CD4-positive, alpha-beta memory T cell (primary cell): ENCODE measurements around the gene ARAP2. TPM values are rescaled to one million over a fixed set of nuclear protein-coding genes. Genes with fewer than 3 reads are reported as not detected.

Experiments
- CTCF ChIA-PET: fragments of 350-600 bp; sonication (Branson Sonifier 250); formaldehyde crosslinking; loops from one replicate; lab custom pipeline; 2021; ENCODE audit warnings: inconsistent platforms; ENCODE audit not compliant: partially characterized antibody; lab: Charles Lee
- POLR2A ChIA-PET: fragments of 350-600 bp; sonication (Branson Sonifier 250); formaldehyde crosslinking; loops from one replicate; lab custom pipeline; 2021; ENCODE audit not compliant: partially characterized antibody; lab: Charles Lee
- DNase-seq, 5 donors: peaks; one replicate each; pipeline versions ENCODE4 v3.0.0 to v3.0.0-alpha.2; 2020 to 2022; ENCODE audit warnings: mixed read lengths in 1 of 5
- H3K27ac ChIP-seq: one replicate; pipeline ENCODE4 v1.7.0; 2013; ENCODE audit warnings: low read depth, low read length
- H3K27me3 ChIP-seq: 2 replicates; pipeline ENCODE4 v1.7.0; 2013; ENCODE audit warnings: mild to moderate bottlenecking, low read length, moderate library complexity; ENCODE audit not compliant: insufficient read depth
- H3K36me3 ChIP-seq: 2 replicates; pipeline ENCODE4 v1.7.0; 2013; ENCODE audit warnings: mild to moderate bottlenecking, low read length, moderate library complexity; ENCODE audit not compliant: insufficient read depth
- H3K4me1 ChIP-seq: 2 replicates; pipeline ENCODE4 v1.7.0; 2013; ENCODE audit warnings: mild to moderate bottlenecking, low read length, moderate library complexity; ENCODE audit not compliant: insufficient read depth
- H3K4me3 ChIP-seq, 2 donors: one replicate each; pipeline ENCODE4 v1.7.0; 2013; ENCODE audit warnings: low read length in 2 of 2, mild to moderate bottlenecking in 1 of 2
- H3K9me3 ChIP-seq, 2 donors: one replicate each; pipeline ENCODE4 v1.7.0; 2013; ENCODE audit warnings: low read length in 2 of 2, control low read depth in 1 of 2; ENCODE audit not compliant: control insufficient read depth in 1 of 2
- H3K27ac Mint-ChIP-seq, 7 donors: one replicate each; pipeline ENCODE4 v1.8.0; 2020 to 2021; ENCODE audit warnings: mixed read lengths in 7 of 7, mild to moderate bottlenecking in 6 of 7, inconsistent platforms in 3 of 7, moderate library complexity in 3 of 7
- H3K27me3 Mint-ChIP-seq, 2 donors: one replicate each; pipeline ENCODE4 v1.8.0; 2020 to 2021; ENCODE audit warnings: mixed read lengths in 2 of 2
- H3K36me3 Mint-ChIP-seq, 2 donors: one replicate each; pipeline ENCODE4 v1.8.0; 2020 to 2021; ENCODE audit warnings: mixed read lengths in 2 of 2, inconsistent platforms in 1 of 2, mild to moderate bottlenecking in 1 of 2
- H3K4me1 Mint-ChIP-seq, 4 donors: one replicate each; pipeline ENCODE4 v1.8.0; 2020 to 2021; ENCODE audit warnings: mixed read lengths in 4 of 4, mild to moderate bottlenecking in 1 of 4
- H3K4me3 Mint-ChIP-seq, 8 donors: one replicate each; pipeline ENCODE4 v1.8.0; 2020 to 2021; ENCODE audit warnings: mixed read lengths in 8 of 8, mild to moderate bottlenecking in 7 of 8, moderate library complexity in 6 of 8, inconsistent platforms in 3 of 8
- H3K9me3 Mint-ChIP-seq, 8 donors: one replicate each; pipeline ENCODE4 v1.8.0; 2020 to 2021; ENCODE audit warnings: mixed read lengths in 8 of 8, mild to moderate bottlenecking in 5 of 8, inconsistent platforms in 3 of 8, moderate library complexity in 1 of 8
- intact Hi-C: fragments of 100-400 bp; cut with micrococcal nuclease; formaldehyde crosslinking; loops from one replicate; pipeline ENCODE4 v1.15.1; 2023
- polyA plus RNA-seq, 2 donors: library from polyadenylated mRNA; unstranded; fragments of 300-500 nt; fragmentation: Illumina TruSeq; gene quantifications; one replicate each; pipeline ENCODE4 v1.2.3, GENCODE V29; 2021
- total RNA-seq, 2 experiments: library from RNA; stranded (reverse); gene quantifications; one replicate each; pipeline ENCODE4 v1.2.3, GENCODE V29; 2021

Gene ARAP2
- total and polyA plus RNA-seq, 4 experiments from 2014 or later = 19.7 to 97.4 (median 59.3) TPM

DNA sequence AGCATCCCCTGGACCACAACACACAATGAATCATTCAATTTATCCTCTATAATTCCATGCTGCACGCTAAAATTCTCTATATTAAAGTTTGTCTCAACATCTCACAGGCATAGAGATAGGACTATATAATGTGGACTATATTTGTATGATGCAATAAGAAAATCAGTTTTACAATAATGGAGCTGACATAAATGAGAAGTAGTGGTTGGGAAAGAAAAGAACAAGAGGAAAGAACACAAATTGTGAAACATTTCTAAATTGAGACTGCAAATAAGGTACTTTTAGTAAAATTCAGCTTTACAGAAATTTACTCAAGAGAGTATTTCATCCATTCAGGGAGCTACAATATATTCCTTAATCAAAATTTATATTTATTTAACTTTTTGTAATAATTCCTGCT lies 120.4 kb downstream of the ARAP2 start:
- H3K36me3 ChIP-seq = peaks cover 25% of the 10 kb centered on the region
- intact Hi-C loops = no loop called here
- peak overlapping the region in 2 of 7 donors; percentile 5 for H3K27ac Mint-ChIP-seq

DNA sequence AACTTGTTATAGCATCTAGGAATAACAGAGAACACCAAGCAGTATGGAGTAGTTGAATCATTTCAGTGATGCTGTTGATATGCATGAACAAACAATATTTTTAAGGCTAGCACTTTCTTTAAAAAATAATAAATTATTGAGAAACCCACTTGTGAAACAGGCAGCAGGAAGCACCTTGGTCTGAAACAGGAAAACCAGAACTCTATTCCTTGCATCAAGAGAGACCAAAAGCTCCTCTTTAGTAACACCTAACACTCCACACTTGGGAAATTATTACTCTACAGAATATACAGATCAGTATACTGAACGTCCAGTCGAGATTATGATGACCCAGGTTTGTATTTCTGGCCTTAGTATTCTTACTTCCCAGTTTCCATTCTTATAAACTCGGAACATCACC lies 129.0 kb downstream of the ARAP2 start:
- Mint-ChIP-seq H3K27ac (no peak overlapping the region), H3K27me3 (no peaks in the 10 kb centered on the region), H3K9me3 (peaks cover 0 to 1% (median 0%) of the 10 kb centered on the region in 8 donors), H3K4me1 (peaks cover 0 to 14% (median 2%) of the 10 kb centered on the region in 4 donors), H3K4me3 (no peak overlapping the region), H3K36me3 (peaks cover 42 to 57% of the 10 kb centered on the region in 2 donors)
- Histone ChIP-seq H3K27ac (no peak overlapping the region), H3K36me3 (no peaks in the 10 kb centered on the region), H3K9me3 (no peaks in the 10 kb centered on the region), H3K4me1 (no peaks in the 10 kb centered on the region), H3K27me3 (no peaks in the 10 kb centered on the region), H3K4me3 (no peak overlapping the region)
- no peak for DNase-seq
- intact Hi-C loops = no loop called here
- CTCF ChIA-PET = no interaction called here
- POLR2A ChIA-PET = no interaction called here

More for the DNA sequence above, 120.4 kb downstream of the ARAP2 start:
- Histone ChIP-seq H3K27me3 (no peaks in the 10 kb centered on the region), H3K27ac (no peak overlapping the region), H3K9me3 (no peaks in the 10 kb centered on the region), H3K4me3 (no peak overlapping the region), H3K4me1 (no peaks in the 10 kb centered on the region)
- DNase-seq = no peak
- Mint-ChIP-seq H3K36me3 (peaks cover 41 to 62% of the 10 kb centered on the region in 2 donors), H3K27me3 (no peaks in the 10 kb centered on the region), H3K9me3 (peaks cover 0 to 5% (median 0%) of the 10 kb centered on the region in 8 donors), H3K4me3 (no peak overlapping the region), H3K4me1 (peaks cover 0 to 6% (median under 1%) of the 10 kb centered on the region in 4 donors)
- POLR2A ChIA-PET = no interaction called here
- CTCF ChIA-PET = no interaction called here

DNA sequence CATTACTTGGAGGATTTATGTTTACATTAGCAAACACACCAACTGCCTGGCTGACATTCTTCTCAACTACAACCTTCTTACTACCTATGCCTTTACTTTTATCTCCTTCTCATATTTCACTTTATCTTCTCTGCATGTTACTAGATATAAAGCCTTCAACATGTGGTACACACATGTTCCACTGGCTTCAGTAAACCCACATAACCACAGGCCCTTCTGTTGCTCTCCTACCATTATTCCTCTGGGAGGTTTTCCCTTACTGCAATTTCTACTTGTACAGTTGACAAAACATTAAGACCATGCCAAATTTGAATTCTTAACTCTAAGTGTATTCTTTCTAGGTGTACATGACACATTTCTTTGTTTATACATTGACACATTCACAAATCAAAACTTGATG lies 133.1 kb downstream of the ARAP2 start:
- intact Hi-C loops = no loop called here
- POLR2A ChIA-PET = no interaction called here

DNA sequence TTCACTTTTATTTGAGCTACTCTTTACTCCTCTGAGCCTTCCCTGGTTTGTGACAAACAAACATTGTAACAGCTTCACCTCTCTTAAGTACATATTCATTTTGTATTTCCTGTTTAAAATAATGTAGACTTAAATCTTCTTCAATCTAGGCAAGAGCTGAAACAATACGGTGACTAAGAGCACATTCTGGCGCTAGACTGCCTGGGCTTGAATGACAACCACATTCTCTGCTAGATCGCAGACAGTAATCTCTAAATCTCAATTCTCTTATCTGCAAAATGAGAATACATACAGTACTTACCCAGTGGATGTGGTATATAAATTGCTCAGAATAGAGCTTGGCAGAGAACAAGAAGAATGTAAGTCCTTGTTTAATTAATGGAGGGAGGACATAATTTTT lies 144.8 kb downstream of the ARAP2 start:
- H3K27me3 ChIP-seq = no peaks in the 10 kb centered on the region
- no peak for DNase-seq
- Mint-ChIP-seq H3K36me3 (peaks cover 54 to 60% of the 10 kb centered on the region in 2 donors), H3K4me3 (no peak overlapping the region), H3K4me1 (peaks cover 0 to 6% (median 5%) of the 10 kb centered on the region in 4 donors), H3K9me3 (peaks cover 0 to 2% (median 0%) of the 10 kb centered on the region in 8 donors), H3K27ac (no peak overlapping the region), H3K27me3 (no peaks in the 10 kb centered on the region)
- H3K4me3 ChIP-seq = no peak overlapping the region
- H3K9me3 ChIP-seq = no peaks in the 10 kb centered on the region
- ChIA-PET CTCF (no interaction called here), POLR2A (no interaction called here)
- intact Hi-C loops = no loop called here
- no peaks in the 10 kb centered on the region for H3K4me1 ChIP-seq
- H3K36me3 ChIP-seq = peaks cover 5% of the 10 kb centered on the region
- no peak overlapping the region for H3K27ac ChIP-seq

More for the DNA sequence above, 133.1 kb downstream of the ARAP2 start:
- CTCF ChIA-PET = no interaction called here
- Histone ChIP-seq H3K9me3 (no peaks in the 10 kb centered on the region), H3K4me1 (no peaks in the 10 kb centered on the region), H3K27me3 (no peaks in the 10 kb centered on the region), H3K36me3 (peaks cover 10% of the 10 kb centered on the region), H3K4me3 (no peak overlapping the region), H3K27ac (no peak overlapping the region)
- DNase-seq = no peak
- Mint-ChIP-seq H3K4me1 (peaks cover 0 to 9% (median 0%) of the 10 kb centered on the region in 4 donors), H3K36me3 (peaks cover 29 to 41% of the 10 kb centered on the region in 2 donors), H3K4me3 (no peak overlapping the region), H3K27me3 (no peaks in the 10 kb centered on the region), H3K9me3 (peaks cover 0 to 1% (median 0%) of the 10 kb centered on the region in 8 donors), H3K27ac (peak overlapping the region in 2 of 7 donors; percentile 6 to 24)

DNA sequence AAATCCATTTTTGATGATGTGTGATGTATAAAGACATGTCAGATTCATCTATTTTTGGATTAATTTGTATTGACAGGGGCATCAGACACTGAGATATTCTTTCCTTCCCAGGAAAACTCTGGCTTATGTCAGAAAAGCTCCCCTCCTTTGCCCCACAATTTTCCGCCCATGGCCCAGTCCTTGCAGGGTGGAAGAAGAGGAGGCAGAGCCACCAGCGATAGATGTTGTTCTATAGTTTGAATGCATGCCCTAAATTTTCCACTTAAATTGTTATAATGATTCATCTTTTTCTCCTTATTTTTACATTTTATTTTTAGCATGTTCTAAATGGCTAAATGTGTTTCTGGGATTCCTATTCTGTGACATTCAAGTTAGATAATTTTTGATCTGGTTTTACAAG lies 149.3 kb downstream of the ARAP2 start:
- Mint-ChIP-seq H3K4me3 (no peak overlapping the region), H3K4me1 (peaks cover 0 to 2% (median under 1%) of the 10 kb centered on the region in 4 donors), H3K9me3 (no peaks in the 10 kb centered on the region), H3K27ac (peak overlapping the region in 1 of 7 donors; percentile 30), H3K36me3 (peaks cover 55 to 57% of the 10 kb centered on the region in 2 donors), H3K27me3 (no peaks in the 10 kb centered on the region)
- Histone ChIP-seq H3K4me3 (no peak overlapping the region), H3K36me3 (peaks cover 8% of the 10 kb centered on the region), H3K27ac (no peak overlapping the region), H3K4me1 (no peaks in the 10 kb centered on the region), H3K9me3 (no peaks in the 10 kb centered on the region), H3K27me3 (no peaks in the 10 kb centered on the region)
- ChIA-PET POLR2A (no interaction called here), CTCF (no interaction called here)
- intact Hi-C loops = no loop called here
- DNase-seq = no peak

DNA sequence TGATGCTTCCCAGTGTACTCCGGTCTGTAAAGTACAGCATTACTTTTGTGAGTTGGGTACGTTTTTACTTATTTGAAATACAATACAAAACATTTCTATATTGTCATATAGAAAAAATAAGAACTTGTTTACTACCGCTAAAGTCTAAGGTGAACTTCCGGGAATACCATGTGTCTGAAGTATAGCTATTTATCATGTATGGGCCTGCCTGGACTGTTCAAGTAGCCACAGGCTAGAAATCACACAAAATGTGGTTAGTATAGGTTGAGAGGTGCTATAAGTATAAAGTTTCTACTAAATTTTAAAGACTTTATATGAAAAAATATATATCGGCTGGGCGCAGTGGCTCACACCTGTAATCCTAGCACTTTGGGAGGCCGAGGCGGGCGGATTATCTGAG lies 152.3 kb downstream of the ARAP2 start:
- H3K9me3 Mint-ChIP-seq = no peaks in the 10 kb centered on the region
- H3K27me3 Mint-ChIP-seq = no peaks in the 10 kb centered on the region
- no peaks in the 10 kb centered on the region for H3K27me3 ChIP-seq
- POLR2A ChIA-PET = no interaction called here
- no peaks in the 10 kb centered on the region for H3K9me3 ChIP-seq
- peaks cover 4% of the 10 kb centered on the region for H3K36me3 ChIP-seq
- H3K27ac Mint-ChIP-seq = no peak overlapping the region
- DNase-seq = no peak
- no peaks in the 10 kb centered on the region for H3K4me1 ChIP-seq
- H3K36me3 Mint-ChIP-seq = peaks cover 47 to 48% of the 10 kb centered on the region in 2 donors
- H3K4me3 Mint-ChIP-seq = no peak overlapping the region
- H3K4me1 Mint-ChIP-seq = peaks cover 0 to 4% (median under 1%) of the 10 kb centered on the region in 4 donors
- no peak overlapping the region for H3K27ac ChIP-seq
- CTCF ChIA-PET = no interaction called here
- no peak overlapping the region for H3K4me3 ChIP-seq
- intact Hi-C loops = no loop called here

DNA sequence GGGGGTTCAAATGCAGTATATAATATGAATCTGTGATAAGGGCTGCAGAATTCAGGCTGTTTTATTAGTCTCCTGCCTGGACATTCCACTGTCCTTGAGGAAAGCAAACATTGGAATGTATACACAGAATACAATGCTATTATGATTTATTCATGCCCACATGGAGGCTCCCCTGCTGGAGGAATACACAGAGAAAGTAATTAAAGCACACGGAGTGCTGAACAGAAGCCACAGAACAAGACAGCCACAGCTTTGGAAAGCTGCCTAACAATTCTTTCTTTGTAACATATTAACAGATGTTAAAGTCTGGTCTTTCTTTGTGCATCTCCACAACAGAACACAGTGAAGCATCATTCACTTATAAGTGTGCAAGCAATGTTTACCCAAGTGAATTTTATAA lies 155.8 kb downstream of the ARAP2 start:
- Histone ChIP-seq H3K27ac (no peak overlapping the region), H3K4me1 (no peaks in the 10 kb centered on the region), H3K27me3 (no peaks in the 10 kb centered on the region), H3K9me3 (no peaks in the 10 kb centered on the region), H3K36me3 (peaks cover 9% of the 10 kb centered on the region), H3K4me3 (no peak overlapping the region)
- no peak overlapping the region for H3K4me3 Mint-ChIP-seq
- H3K36me3 Mint-ChIP-seq = peaks cover 33 to 48% of the 10 kb centered on the region in 2 donors
- ChIA-PET CTCF (no interaction called here), POLR2A (no interaction called here)
- H3K9me3 Mint-ChIP-seq = no peaks in the 10 kb centered on the region
- DNase-seq = no peak
- no peaks in the 10 kb centered on the region for H3K27me3 Mint-ChIP-seq
- H3K27ac Mint-ChIP-seq = no peak overlapping the region
- peaks cover 0 to 5% (median 2%) of the 10 kb centered on the region in 4 donors for H3K4me1 Mint-ChIP-seq
- intact Hi-C loops = no loop called here
